Measurements from ENCODE around the gene MAB21L3. TPM values are rescaled to one million over a fixed set of nuclear protein-coding genes. Genes with fewer than 3 reads are reported as not detected.
"Not testable (repeated sequence)": the region's sequence is repeated elsewhere in the genome, so short reads cannot be mapped to it uniquely, and the experiment has no call there.

MAB21L3 gene
- total and polyA plus RNA-seq, 8 donors, result 0.18 to 0.60 TPM; not detected in 6

DNA sequence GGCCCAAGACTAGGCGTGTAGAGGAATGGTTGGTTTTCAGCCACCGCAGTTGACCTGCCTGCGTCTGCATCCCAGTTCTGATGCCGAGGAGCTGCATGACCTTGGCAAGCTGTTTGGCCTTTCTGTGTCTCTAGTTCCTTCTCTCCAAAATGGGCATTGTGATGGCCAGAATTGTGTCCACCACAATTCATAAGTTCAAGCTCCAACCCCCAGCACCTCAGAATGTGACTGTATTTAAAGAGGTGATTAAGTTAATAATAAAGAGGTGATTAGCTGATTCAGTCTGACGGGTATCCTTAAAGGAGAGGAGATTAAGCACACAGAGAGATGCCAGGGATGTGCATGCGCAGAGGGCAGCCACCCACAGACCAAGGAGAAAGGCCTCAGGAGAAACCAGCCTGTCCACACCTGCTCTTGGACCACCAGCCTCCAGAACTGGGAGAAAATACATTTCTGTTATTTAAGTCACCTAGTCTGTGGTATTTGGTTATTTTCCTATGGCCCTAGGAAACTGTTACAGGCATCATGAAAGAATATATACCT lies 28.5 kb downstream of the MAB21L3 start:
- Histone ChIP-seq H3K27me3 (no peaks in the 10 kb centered on the region), H3K4me1 (peaks cover 0 to 8% (median 2%) of the 10 kb centered on the region in 4 donors), H3K27ac (no peak overlapping the region), H3K9me3 (peaks cover 2 to 7% (median 5%) of the 10 kb centered on the region in 4 donors), H3K4me3 (no peak overlapping the region), H3K36me3 (no peaks in the 10 kb centered on the region)
- no peak for DNase-seq
- intact Hi-C loops (cut with DNase I; ENCODE audit: low total_unique reads), result loop anchor here (5.0 kb wide), 1 partner anchor 358 kb away; no protein-coding TSS in a partner anchor
- TF ChIP-seq POLR2AphosphoS5 (IDR thresholded peaks at IDR 0.05), result no peak
- TF ChIP-seq EP300 (IDR thresholded peaks at IDR 0.05), result no peak
- TF ChIP-seq, protein P1, sequence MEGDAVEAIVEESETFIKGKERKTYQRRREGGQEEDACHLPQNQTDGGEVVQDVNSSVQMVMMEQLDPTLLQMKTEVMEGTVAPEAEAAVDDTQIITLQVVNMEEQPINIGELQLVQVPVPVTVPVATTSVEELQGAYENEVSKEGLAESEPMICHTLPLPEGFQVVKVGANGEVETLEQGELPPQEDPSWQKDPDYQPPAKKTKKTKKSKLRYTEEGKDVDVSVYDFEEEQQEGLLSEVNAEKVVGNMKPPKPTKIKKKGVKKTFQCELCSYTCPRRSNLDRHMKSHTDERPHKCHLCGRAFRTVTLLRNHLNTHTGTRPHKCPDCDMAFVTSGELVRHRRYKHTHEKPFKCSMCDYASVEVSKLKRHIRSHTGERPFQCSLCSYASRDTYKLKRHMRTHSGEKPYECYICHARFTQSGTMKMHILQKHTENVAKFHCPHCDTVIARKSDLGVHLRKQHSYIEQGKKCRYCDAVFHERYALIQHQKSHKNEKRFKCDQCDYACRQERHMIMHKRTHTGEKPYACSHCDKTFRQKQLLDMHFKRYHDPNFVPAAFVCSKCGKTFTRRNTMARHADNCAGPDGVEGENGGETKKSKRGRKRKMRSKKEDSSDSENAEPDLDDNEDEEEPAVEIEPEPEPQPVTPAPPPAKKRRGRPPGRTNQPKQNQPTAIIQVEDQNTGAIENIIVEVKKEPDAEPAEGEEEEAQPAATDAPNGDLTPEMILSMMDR (IDR thresholded peaks at IDR 0.05), result no peak
- TF ChIP-seq POLR2A (IDR thresholded peaks at IDR 0.05), result no peak
- 81 to 87% (median 84%) methylated on average over 6 of the region's 6 CpGs for WGBS, 5 donors

DNA sequence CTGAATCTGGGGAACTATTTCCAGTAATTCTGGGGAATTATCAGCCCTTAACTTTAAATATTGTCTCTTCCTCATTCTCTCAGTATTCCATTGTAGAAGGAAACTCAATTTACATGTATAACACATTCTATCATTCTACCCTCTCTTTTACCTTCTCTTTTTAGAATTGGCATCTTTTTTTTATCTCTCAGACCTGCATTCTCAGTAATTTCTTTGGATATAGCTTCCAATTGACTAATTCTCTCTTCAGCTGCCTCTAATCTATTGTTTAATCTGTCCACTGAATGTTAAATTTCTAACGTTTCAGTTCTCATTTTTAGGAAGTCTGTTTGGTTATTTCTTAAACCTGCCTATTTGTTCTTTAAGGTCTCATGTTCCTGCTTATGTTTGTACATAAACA lies 33.0 kb downstream of the MAB21L3 start:
- Histone ChIP-seq H3K4me1 (peaks cover 0 to 3% (median 1%) of the 10 kb centered on the region in 4 donors), H3K27ac (no peak overlapping the region), H3K27me3 (no peaks in the 10 kb centered on the region), H3K9me3 (peaks cover 2 to 7% (median 5%) of the 10 kb centered on the region in 4 donors), H3K4me3 (no peak overlapping the region), H3K36me3 (no peaks in the 10 kb centered on the region)
- no peak for TF ChIP-seq EP300 (IDR thresholded peaks at IDR 0.05)
- TF ChIP-seq POLR2AphosphoS5 (IDR thresholded peaks at IDR 0.05), result no peak
- no peak for TF ChIP-seq POLR2A (IDR thresholded peaks at IDR 0.05)
- TF ChIP-seq, protein P1 (IDR thresholded peaks at IDR 0.05), result no peak
- no peak for DNase-seq
- WGBS, 5 donors, result 27 to 57% (median 35%) methylated on average over 1 of the region's 1 CpG
- intact Hi-C loops (cut with DNase I; ENCODE audit: low total_unique reads), result loop anchor here (5.0 kb wide), 1 partner anchor 353 kb away; no protein-coding TSS in a partner anchor

DNA sequence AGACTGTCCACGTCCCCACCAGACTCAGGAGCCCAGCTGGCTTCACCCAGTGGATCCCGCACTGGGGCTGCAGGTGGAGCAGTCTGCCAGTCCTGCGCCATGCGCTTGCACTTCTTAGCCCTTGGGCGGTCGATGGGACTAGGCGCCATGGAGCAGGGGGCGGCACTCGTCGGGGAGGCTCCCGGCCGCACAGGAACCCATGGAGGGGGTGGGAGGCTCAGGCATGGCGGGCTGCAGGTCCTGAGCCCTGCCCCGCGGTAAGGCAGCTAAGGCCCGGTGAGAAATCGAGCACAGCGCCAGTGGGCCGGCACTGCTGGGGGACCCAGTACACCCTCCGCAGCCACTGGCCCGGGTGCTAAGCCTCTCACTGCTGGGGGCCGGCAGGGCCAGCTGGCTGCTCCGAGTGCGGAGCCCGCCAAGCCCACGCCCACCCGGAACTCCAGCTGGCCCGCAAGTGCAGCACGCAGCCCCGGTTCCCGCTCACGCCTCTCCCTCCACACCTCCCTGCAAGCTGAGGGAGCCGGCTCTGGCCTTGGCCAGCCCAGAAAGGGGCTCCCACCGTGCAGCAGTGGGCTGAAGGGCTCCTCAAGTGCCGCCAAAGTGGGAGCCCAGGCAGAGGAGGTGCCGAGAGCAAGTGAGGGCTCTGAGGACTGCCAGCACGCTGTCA lies 35.4 kb downstream of the MAB21L3 start:
- H3K4me3 ChIP-seq; H3K9me3 ChIP-seq; H3K36me3 ChIP-seq; H3K27me3 ChIP-seq; intact Hi-C loops (cut with DNase I; ENCODE audit: low total_unique reads); H3K4me1 ChIP-seq; H3K27ac ChIP-seq; DNase-seq: not testable (repeated sequence)
- 89 to 97% (median 94%) methylated on average over 23 to 37 of the region's 37 CpGs for WGBS, 5 donors

DNA sequence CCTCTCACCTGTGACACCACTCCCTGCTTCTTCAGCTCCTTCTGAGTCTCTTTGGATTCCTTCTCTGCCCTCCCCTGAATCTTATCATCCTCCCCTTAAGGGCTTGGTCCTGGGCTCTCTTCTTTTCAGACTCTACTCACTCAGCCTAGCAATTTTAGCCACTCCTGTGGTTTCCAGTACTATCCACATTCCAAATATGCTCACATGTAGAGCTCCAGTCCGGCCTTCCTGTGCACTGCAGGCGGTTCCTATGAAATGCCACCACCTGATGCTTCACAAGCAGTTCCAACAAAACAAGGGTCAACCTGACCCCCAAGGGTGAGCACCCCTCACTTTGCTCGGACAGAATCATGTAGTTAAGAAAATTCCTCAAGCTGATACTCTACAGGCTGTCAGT lies 35.9 kb downstream of the MAB21L3 start:
- H3K27me3 ChIP-seq, result no peaks in the 10 kb centered on the region
- H3K4me3 ChIP-seq, result no peak overlapping the region
- H3K4me1 ChIP-seq, result peaks cover 0 to 9% (median 6%) of the 10 kb centered on the region in 4 donors
- no peak for DNase-seq
- WGBS, 5 donors, result 84 to 97% (median 93%) methylated on average over 3 of the region's 3 CpGs
- peaks cover 2 to 7% (median 5%) of the 10 kb centered on the region in 4 donors for H3K9me3 ChIP-seq
- intact Hi-C loops (cut with DNase I; ENCODE audit: low total_unique reads), result no loop called here
- no peak overlapping the region for H3K27ac ChIP-seq
- TF ChIP-seq POLR2AphosphoS5 (IDR thresholded peaks at IDR 0.05) (no peak), EP300 (IDR thresholded peaks at IDR 0.05) (no peak), POLR2A (IDR thresholded peaks at IDR 0.05) (no peak)
- TF ChIP-seq, protein P1 (IDR thresholded peaks at IDR 0.05), result no peak
- H3K36me3 ChIP-seq, result no peaks in the 10 kb centered on the region

DNA sequence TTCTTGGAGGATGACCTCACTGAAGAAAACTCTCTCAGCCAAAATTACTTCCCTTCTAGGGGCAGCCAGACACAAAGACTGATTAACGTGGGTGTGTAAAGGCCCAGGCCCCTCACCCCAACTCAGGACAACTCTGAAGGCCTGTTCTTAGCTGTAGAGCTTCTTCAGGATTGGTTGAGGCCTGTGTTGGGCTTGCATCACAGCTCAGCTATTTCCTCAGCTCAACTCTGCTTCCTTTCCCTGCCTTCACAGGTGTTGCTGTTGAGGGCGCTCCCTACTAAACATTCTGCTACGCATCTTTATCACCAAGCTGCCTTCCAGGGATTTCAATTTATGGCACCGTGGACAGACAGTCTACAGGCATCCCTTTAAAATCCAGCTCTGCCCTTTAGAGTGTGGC lies 36.8 kb downstream of the MAB21L3 start:
- H3K27me3 ChIP-seq, result no peaks in the 10 kb centered on the region
- H3K4me1 ChIP-seq, result peaks cover 6 to 17% (median 14%) of the 10 kb centered on the region in 4 donors
- no peak for DNase-seq
- peaks cover 2 to 7% (median 5%) of the 10 kb centered on the region in 4 donors for H3K9me3 ChIP-seq
- intact Hi-C loops (cut with DNase I; ENCODE audit: low total_unique reads), result no loop called here
- TF ChIP-seq EP300 (IDR thresholded peaks at IDR 0.05), result no peak
- TF ChIP-seq POLR2A (IDR thresholded peaks at IDR 0.05), result no peak
- no peak overlapping the region for H3K4me3 ChIP-seq
- 77 to 92% (median 84%) methylated on average over 4 of the region's 4 CpGs for WGBS, 5 donors
- no peak overlapping the region for H3K27ac ChIP-seq
- no peaks in the 10 kb centered on the region for H3K36me3 ChIP-seq
